Prostate gland (tissue), 2 donors: ENCODE data around the gene MAGEA8. TPM values are rescaled to one million over a fixed set of nuclear protein-coding genes. Genes with fewer than 3 reads are reported as not detected.
"Not testable (repeated sequence)": the region's sequence is repeated elsewhere in the genome, so short reads cannot be mapped to it uniquely, and the experiment has no call there.

Experiments used
- DNase-seq: peaks from one replicate; pipeline ENCODE4 v3.0.0-alpha.2; 2019; ENCODE audit warnings: low spot score
- H3K27ac ChIP-seq, 2 donors: fragments of 200-600 bp; sonication (generic); 2 replicates each; pipeline ENCODE4 v1.5.1; 2017 to 2019
- H3K27me3 ChIP-seq: fragments of 200-600 bp; sonication (generic); replicated peaks from 2 replicates; pipeline ENCODE4 v1.5.1; 2019; ENCODE audit not compliant: insufficient read depth
- H3K36me3 ChIP-seq, 2 donors: fragments of 200-600 bp; sonication (generic); 1 replicate in 1 of 2; 2 replicates in 1 of 2; pipeline versions ENCODE4 v1.5.1 to v1.8.1; 2017 to 2019
- H3K4me1 ChIP-seq: fragments of 200-600 bp; sonication (generic); replicated peaks from 2 replicates; pipeline ENCODE4 v1.5.1; 2019
- H3K4me3 ChIP-seq, 2 donors: fragments of 200-600 bp; sonication (generic); 2 replicates each; pipeline ENCODE4 v1.5.1; 2017 to 2019
- H3K9me3 ChIP-seq: fragments of 200-600 bp; sonication (generic); 2 replicates; pipeline ENCODE4 v1.5.1; 2017
- POLR2A ChIP-seq: fragments of 450-650 bp; IDR thresholded peaks from one replicate; pipeline ENCODE4 v1.6.1; 2016; ENCODE audit warnings: antibody characterized with exemption, mild to moderate bottlenecking
- POLR2AphosphoS5 ChIP-seq: sonication (generic); formaldehyde crosslinking; IDR thresholded peaks from one replicate; pipeline ENCODE4 v1.6.1; 2017; ENCODE audit warnings: antibody characterized with exemption
- WGBS: methylation state at CpG from one replicate; pipeline ENCODE4 v1.1.5; 2018; 5-methylcytosine and 5-hydroxymethylcytosine counted together
- intact Hi-C: fragments of 100-400 bp; cut with DNase I; formaldehyde crosslinking; loops from one replicate; pipeline ENCODE4 v1.14.2; 2022
- total RNA-seq, 2 donors: library from RNA; depleted of rRNA; stranded (reverse); fragments of >200 nt; gene quantifications; one replicate each; pipeline ENCODE4 v1.1.0, GENCODE V29; 2016
- TF ChIP-seq, protein P1 (sequence below), 4 experiments: fragments of 200-600 bp in 2 of 4; fragments of 450-650 bp in 2 of 4; sonication (generic) in 2 of 4; IDR thresholded peaks; 1 replicate in 3 of 4; 2 replicates in 1 of 4; pipeline ENCODE4 v1.5.1; 2016 to 2019; ENCODE audit warnings: antibody characterized with exemption in 4 of 4, mild to moderate bottlenecking in 2 of 4, moderate library complexity in 2 of 4

The MAGEA8 gene
- total RNA-seq, 2 donors from 2014 or later: 1.0 TPM; not detected in 1

DNA sequence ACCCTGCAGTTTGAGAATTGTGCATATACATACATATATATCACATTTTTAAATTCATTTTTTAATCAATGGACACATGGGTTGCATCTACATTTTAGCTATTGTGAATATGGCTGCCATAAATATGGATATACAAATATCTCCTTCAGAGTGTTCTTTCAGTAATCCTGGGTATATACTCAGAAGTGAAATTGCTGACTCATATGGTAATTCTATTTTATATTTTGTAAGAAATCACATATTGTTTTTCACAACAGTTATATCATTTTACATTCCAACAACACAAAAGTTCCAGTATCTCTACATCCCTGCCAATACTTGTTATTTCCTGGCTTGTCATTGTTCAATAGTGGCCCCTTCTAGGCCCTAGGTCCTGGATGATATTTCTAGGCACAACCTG lies 27.7 kb downstream of the MAGEA8 start:
- H3K36me3 ChIP-seq: no peaks in the 10 kb centered on the region
- DNase-seq: no peak
- TF ChIP-seq POLR2A (no peak), POLR2AphosphoS5 (no peak)
- TF ChIP-seq, protein P1, sequence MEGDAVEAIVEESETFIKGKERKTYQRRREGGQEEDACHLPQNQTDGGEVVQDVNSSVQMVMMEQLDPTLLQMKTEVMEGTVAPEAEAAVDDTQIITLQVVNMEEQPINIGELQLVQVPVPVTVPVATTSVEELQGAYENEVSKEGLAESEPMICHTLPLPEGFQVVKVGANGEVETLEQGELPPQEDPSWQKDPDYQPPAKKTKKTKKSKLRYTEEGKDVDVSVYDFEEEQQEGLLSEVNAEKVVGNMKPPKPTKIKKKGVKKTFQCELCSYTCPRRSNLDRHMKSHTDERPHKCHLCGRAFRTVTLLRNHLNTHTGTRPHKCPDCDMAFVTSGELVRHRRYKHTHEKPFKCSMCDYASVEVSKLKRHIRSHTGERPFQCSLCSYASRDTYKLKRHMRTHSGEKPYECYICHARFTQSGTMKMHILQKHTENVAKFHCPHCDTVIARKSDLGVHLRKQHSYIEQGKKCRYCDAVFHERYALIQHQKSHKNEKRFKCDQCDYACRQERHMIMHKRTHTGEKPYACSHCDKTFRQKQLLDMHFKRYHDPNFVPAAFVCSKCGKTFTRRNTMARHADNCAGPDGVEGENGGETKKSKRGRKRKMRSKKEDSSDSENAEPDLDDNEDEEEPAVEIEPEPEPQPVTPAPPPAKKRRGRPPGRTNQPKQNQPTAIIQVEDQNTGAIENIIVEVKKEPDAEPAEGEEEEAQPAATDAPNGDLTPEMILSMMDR (IDR thresholded peaks at IDR 0.05): no peak
- H3K27me3 ChIP-seq: no peaks in the 10 kb centered on the region
- no peaks in the 10 kb centered on the region for H3K9me3 ChIP-seq
- H3K4me3 ChIP-seq: no peak overlapping the region
- no peaks in the 10 kb centered on the region for H3K4me1 ChIP-seq
- H3K27ac ChIP-seq: no peak overlapping the region
- intact Hi-C loops: no loop called here

DNA sequence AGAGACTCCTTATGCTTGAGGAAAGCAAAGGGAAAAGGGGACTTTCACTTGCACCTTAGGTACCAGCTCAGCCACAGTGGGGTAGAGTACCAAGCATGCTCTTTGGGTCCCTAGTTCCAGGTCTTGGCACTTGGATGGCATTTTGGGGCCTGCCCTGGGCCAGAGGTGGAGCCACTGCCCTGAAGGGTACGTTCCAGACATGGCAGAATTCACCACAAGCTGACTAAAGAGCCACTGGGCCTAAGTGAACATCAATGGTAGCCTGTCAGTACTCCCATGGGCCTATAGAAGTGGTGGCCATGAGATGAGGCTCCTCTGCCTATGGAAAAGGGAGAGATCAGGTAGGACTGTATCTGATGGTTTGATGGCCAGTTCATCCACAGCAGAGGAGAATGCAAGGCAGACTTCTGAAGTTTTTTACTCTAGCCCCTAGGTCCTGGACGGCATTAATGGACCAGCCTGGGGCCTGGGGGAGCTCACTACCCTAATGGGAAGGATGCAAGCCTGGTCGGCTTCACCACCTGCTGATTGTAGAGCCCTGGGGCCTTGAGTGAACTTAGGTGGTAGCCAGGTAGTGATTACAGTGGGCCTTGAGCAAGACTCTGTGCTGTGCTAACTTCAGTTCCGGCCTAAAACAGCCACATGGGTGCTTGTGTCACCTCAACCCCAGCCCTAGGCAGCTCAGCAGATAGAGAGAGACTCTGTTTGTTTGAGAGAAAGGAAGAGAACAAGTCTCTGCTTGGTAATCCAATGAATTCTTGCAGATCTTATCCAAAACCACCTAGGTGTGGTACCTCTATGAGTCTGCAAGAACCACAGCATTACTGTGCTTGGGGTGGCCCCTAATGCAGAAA lies 28.6 kb downstream of the MAGEA8 start:
- Histone ChIP-seq H3K4me1 (no peaks in the 10 kb centered on the region), H3K36me3 (no peaks in the 10 kb centered on the region), H3K4me3 (no peak overlapping the region), H3K27ac (no peak overlapping the region), H3K9me3 (no peaks in the 10 kb centered on the region), H3K27me3 (no peaks in the 10 kb centered on the region)
- intact Hi-C loops: no loop called here
- TF ChIP-seq POLR2AphosphoS5 (no peak), POLR2A (no peak)
- TF ChIP-seq, protein P1 (IDR thresholded peaks at IDR 0.05): no peak
- WGBS: 95% methylated on average over 3 of the region's 4 CpGs
- DNase-seq: no peak

DNA sequence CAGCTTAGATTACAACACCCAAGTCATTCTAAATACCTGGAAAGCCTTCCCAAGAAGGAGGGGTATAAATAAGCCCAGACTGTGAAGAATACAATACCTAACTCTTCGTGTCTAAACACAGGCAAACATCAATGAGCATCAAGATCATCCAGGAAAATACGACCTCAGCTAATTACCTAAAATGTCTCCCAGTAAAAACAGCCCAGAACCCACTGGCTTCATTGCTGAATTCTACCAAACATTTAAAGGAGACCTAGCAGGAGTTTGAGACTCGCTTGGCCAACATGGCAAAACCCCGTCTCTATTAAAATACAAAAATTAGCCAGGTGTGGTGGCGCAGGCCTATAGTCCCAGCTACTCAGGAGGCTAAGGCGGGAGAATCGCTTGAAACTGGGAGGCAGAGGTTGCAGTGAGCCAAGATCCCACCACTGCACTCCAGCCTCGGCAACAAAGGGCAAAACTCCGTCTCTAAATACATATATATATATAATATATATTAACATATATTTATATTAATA lies 29.3 kb downstream of the MAGEA8 start:
- intact Hi-C loops: no loop called here
- 95% methylated on average over 9 of the region's 9 CpGs for WGBS

DNA sequence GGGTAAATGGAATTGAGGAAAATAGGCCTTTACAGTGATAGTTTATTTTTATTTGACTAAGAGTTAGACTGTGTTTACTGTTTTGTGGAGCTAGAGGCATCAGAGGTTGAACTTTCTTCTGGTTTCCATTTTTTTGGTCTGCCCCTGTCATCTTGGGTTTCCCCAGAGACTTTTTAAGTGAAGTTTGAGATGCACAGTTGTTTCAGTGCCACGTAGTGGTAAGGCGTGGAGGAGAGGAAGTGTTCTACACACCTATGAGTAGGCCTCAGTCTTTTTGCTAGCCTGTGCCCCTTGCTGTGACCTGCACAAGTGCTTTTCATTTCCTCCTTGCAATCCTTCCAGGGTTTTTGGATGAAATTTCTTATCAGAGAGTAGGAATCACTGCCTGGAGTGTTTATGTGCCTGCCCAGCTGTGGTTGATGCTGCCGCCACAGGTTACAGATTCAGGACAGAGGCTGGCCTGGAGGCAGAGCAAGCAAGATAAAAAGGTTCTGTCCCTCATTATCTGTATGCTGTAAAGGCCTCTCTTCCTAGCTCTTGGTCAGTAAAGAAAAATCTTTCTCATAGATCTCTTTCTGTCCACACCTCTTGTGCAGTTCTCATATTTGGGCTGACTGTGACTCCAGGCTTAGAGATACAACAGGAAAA lies 35.9 kb downstream of the MAGEA8 start:
- no peak overlapping the region for H3K4me3 ChIP-seq
- H3K27me3 ChIP-seq: no peaks in the 10 kb centered on the region
- 84% methylated on average over 3 of the region's 3 CpGs for WGBS
- no peak for TF ChIP-seq POLR2AphosphoS5
- TF ChIP-seq, protein P1 (IDR thresholded peaks at IDR 0.05): no peak
- intact Hi-C loops: no loop called here
- H3K9me3 ChIP-seq: no peaks in the 10 kb centered on the region
- DNase-seq: no peak
- no peak overlapping the region for H3K27ac ChIP-seq
- no peaks in the 10 kb centered on the region for H3K36me3 ChIP-seq
- H3K4me1 ChIP-seq: no peaks in the 10 kb centered on the region

More for the DNA sequence above, 29.3 kb downstream of the MAGEA8 start:
- H3K4me1 ChIP-seq: no peaks in the 10 kb centered on the region
- no peak for TF ChIP-seq POLR2A
- TF ChIP-seq, protein P1 (IDR thresholded peaks at IDR 0.05): no peak
- no peak for TF ChIP-seq POLR2AphosphoS5
- no peaks in the 10 kb centered on the region for H3K27me3 ChIP-seq
- no peak overlapping the region for H3K4me3 ChIP-seq
- H3K36me3 ChIP-seq: no peaks in the 10 kb centered on the region
- no peak for DNase-seq
- H3K9me3 ChIP-seq: no peaks in the 10 kb centered on the region
- H3K27ac ChIP-seq: no peak overlapping the region

DNA sequence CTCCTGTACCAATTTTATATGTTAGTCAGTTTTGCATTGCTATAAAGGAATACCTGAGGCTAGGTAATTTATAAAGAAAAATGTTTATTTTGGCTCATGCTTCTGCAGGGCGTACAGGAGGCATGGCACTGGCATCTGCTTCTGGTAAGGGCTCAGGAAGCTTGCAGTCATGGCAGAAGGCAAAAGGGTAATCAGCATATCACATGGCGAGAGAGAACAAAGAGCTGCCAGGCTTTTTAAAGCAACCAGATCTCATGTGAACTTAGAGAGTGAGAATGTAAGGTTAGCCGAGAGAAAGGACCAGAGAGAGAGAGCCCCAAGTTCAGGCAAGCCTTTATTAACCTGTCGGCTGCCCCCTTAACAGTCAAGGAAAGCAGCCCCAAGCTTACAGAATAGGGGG lies 42.9 kb downstream of the MAGEA8 start:
- H3K4me1 ChIP-seq, H3K4me3 ChIP-seq, H3K9me3 ChIP-seq, H3K36me3 ChIP-seq, intact Hi-C loops, H3K27ac ChIP-seq, H3K27me3 ChIP-seq, DNase-seq: not testable (repeated sequence)
- WGBS: no CpG with 5 or more reads among the region's 4 CpGs

DNA sequence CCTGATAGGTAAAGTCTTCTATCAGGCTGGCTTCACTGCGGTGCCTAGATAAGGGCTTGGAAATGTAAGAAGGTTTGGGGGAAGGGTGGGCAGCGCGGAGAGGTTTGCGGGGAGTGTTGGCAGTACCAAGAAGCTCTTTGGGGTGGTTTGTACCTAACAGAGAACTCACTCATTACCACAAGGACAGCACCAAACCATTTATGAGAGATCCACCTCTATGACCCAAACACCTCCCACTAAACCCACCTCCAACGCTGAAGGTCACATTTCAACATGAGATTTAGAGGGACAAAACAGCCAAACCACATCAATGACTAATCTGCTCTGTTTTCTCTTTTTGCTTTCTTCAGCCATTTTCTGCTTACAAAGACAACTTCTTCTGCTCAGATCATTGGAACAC lies 43.5 kb downstream of the MAGEA8 start:
- no CpG with 5 or more reads among the region's 5 CpGs for WGBS
- DNase-seq, intact Hi-C loops, H3K27me3 ChIP-seq, H3K4me3 ChIP-seq, H3K36me3 ChIP-seq, H3K27ac ChIP-seq, H3K4me1 ChIP-seq, H3K9me3 ChIP-seq: not testable (repeated sequence)

DNA sequence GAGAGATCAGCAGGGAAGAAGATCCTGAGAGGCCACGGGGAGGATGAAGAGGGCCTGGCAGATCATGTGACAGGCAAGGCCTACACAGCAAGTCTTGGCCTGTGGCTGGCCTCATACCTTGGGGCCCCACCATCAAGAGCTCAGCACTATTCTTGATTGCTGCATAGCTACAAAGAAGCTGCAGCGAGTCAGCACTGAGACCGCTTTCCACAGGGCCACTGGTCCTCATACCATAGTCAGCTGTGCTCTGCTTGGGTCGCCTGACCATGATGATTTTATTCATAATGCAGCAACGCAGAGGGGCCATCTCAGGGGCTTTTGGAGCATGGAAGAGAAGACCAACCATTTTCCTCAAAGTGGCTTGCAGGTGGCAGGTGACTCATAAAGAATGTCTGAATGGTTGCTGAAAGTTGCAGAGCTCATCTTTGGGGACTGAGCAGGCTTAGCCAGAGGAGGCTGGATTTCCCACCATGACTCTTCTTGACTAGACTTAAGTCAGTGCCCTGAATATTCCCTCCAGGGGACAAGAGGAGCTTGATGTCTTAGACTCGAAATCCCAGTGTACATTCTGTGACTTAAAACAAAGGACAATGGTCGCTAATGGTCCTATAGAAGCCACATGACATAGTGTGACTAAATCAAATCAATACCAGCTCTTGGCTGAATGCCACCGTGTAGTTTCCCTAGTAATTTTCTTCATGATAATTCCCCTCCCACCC lies 46.4 kb downstream of the MAGEA8 start:
- H3K27ac ChIP-seq, H3K27me3 ChIP-seq, intact Hi-C loops, H3K4me1 ChIP-seq, DNase-seq, H3K4me3 ChIP-seq, H3K36me3 ChIP-seq, H3K9me3 ChIP-seq: not testable (repeated sequence)
- WGBS: no CpG with 5 or more reads among the region's 8 CpGs

DNA sequence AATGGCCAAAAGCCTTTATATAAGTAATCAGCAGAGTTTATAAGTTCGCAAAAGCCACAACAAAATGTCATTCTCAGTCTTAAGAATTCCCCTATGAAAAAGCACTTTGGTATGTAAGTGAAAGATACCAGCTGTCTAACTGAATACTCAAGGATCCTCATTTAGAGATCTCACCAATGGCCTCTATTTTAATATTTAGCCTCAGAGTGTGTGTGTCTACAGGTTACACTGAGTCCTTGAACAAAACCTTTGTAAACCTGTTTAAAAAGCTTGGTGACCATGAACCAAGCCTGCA lies 46.9 kb downstream of the MAGEA8 start:
- H3K27ac ChIP-seq, DNase-seq, H3K9me3 ChIP-seq, H3K27me3 ChIP-seq, intact Hi-C loops, H3K4me3 ChIP-seq, H3K36me3 ChIP-seq, H3K4me1 ChIP-seq: not testable (repeated sequence)
- no CpG with 5 or more reads among the region's 1 CpG for WGBS
